GM12875 (cell line): ENCODE results near the gene TGM6.

Source experiments
- H3K4me3 ChIP-seq: one replicate; pipeline ENCODE4 v1.5.1; 2011; ENCODE audit warnings: low read depth, low read length, control low read depth
- CTCF ChIP-seq: IDR thresholded peaks from 2 replicates; pipeline ENCODE4 v1.5.1; 2011; ENCODE audit warnings: low read depth, mild to moderate bottlenecking, control low read depth, inconsistent platforms, low read length, moderate library complexity, borderline replicate concordance; ENCODE audit not compliant: insufficient read depth

The TGM6 gene

GRCh38 chr20:2337142-2337541 is 43.6 kb upstream of the TGM6 start:
- no peak for TF ChIP-seq CTCF
- no peak overlapping the region for H3K4me3 ChIP-seq

GRCh38 chr20:2338411-2339066 is 42.2 kb upstream of the TGM6 start:
- TF ChIP-seq CTCF = no peak
- no peak overlapping the region for H3K4me3 ChIP-seq

GRCh38 chr20:2340136-2340535 is 40.6 kb upstream of the TGM6 start:
- TF ChIP-seq CTCF = no peak
- no peak overlapping the region for H3K4me3 ChIP-seq

- no peak overlapping the region for H3K4me3 ChIP-seq
- no peak for TF ChIP-seq CTCF
Observed at GRCh38 chr20:2340823-2341222, 39.9 kb upstream of the TGM6 start.

- no peak for TF ChIP-seq CTCF
- H3K4me3 ChIP-seq = no peak overlapping the region
Observed at GRCh38 chr20:2341336-2341735, 39.4 kb upstream of the TGM6 start.

GRCh38 chr20:2342243-2342642 is 38.5 kb upstream of the TGM6 start:
- no peak for TF ChIP-seq CTCF
- H3K4me3 ChIP-seq = no peak overlapping the region

- H3K4me3 ChIP-seq = no peak overlapping the region
- TF ChIP-seq CTCF = no peak
Observed at GRCh38 chr20:2346188-2346587, 34.5 kb upstream of the TGM6 start.
